ENCODE measurements around the gene CREG1. TPM values are rescaled to one million over a fixed set of nuclear protein-coding genes. Genes with fewer than 3 reads are reported as not detected.

CREG1 gene
- total and polyA plus RNA-seq, 10 donors, result 40.8 to 364 (median 184) TPM

- Histone ChIP-seq H3K27ac (peak overlapping the region in 4 of 8 donors; percentile 10 to 60 (median 54)), H3K4me1 (peaks cover 0 to 74% (median 27%) of the 10 kb centered on the region in 6 donors)
Measured at GRCh38 chr1:167541610-167542009, 12.0 kb downstream of the CREG1 start.

DNA sequence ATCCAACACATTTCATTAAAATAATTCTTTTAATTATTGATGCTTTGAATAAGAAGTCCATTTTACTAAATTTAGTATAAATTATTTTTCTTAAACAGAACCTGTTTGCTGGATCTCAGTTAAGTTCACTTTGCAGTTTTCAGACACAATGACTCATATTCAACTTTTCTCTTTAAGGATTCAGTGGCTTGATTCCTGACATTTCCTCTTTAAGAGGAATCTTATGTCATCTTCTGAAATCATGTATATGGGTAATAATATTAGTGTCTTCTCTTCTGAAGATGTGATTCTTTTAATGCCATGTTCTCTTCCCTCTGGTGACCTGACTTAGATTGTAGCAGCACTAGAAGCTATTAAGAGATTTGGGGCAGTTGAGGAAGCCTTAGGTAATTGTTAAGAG, 12.6 kb downstream of the CREG1 start:
- Histone ChIP-seq H3K27me3 (replicated peaks in 1 of 7) (no peaks in the 10 kb centered on the region), H3K9me3 (no peaks in the 10 kb centered on the region), H3K4me1 (peaks cover 0 to 72% (median 27%) of the 10 kb centered on the region in 6 donors), H3K4me3 (no peak overlapping the region), H3K36me3 (peaks cover 0 to 48% (median 20%) of the 10 kb centered on the region in 6 donors), H3K27ac (peak overlapping the region in 1 of 8 donors; percentile 56)
- intact Hi-C loops (cut with DNase I; ENCODE audit: low total_unique reads), result no loop called here
- TF ChIP-seq POLR2A (IDR thresholded peaks at IDR 0.05) (no peak), CTCF (IDR thresholded peaks at IDR 0.05 in 8 of 11, conservative IDR thresholded peaks at IDR 0.05 in 3 of 11) (no peak), POLR2AphosphoS5 (IDR thresholded peaks at IDR 0.05) (no peak)
- no peak for DNase-seq

More at GRCh38 chr1:167541610-167542009, 12.0 kb downstream of the CREG1 start:
- no peak for DNase-seq
- Histone ChIP-seq H3K4me3 (no peak overlapping the region), H3K36me3 (peaks cover 0 to 54% (median 22%) of the 10 kb centered on the region in 6 donors), H3K27me3 (replicated peaks in 1 of 7) (no peaks in the 10 kb centered on the region), H3K9me3 (no peaks in the 10 kb centered on the region)
- intact Hi-C loops (cut with DNase I; ENCODE audit: low total_unique reads), result no loop called here
- TF ChIP-seq POLR2AphosphoS5 (IDR thresholded peaks at IDR 0.05), result no peak
- WGBS, 5 donors, result 0 to 31% (median 0%) methylated on average over 1 of the region's 1 CpG

DNA sequence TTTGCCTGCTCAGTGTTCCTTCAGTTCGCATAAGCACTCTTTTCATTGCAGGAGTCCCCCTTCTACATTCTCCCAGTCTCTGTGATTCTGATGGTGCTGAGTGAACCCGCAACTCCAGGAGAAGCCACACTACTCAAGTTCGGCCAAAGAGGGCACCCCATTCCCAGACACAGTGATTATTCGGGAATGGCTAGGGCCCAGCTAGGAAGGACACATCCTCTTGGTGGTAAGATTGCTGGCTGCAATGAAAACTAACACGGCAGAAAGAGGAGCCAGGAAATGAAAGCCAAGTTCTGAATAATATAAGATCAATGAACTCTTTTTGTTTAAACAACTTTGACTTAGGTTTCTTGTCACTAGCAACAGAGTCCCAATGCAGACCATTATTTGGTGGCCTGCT, 14.9 kb downstream of the CREG1 start:
- no peak overlapping the region for H3K4me3 ChIP-seq
- no peaks in the 10 kb centered on the region for H3K27me3 ChIP-seq (replicated peaks in 1 of 7)
- WGBS, 5 donors, result 46 to 65% (median 58%) methylated on average over 5 of the region's 5 CpGs
- TF ChIP-seq CTCF (IDR thresholded peaks at IDR 0.05 in 8 of 11, conservative IDR thresholded peaks at IDR 0.05 in 3 of 11), result no peak
- DNase-seq, result no peak
- no peaks in the 10 kb centered on the region for H3K9me3 ChIP-seq
- H3K27ac ChIP-seq, result peak overlapping the region in 1 of 8 donors; percentile 7
- intact Hi-C loops (cut with DNase I; ENCODE audit: low total_unique reads), result loop anchor here (5.0 kb wide), 1 partner anchor 96 kb away; no protein-coding TSS in a partner anchor
- H3K4me1 ChIP-seq, result peaks cover 0 to 52% (median 25%) of the 10 kb centered on the region in 6 donors
- H3K36me3 ChIP-seq, result peaks cover 0 to 24% (median 4%) of the 10 kb centered on the region in 6 donors

- intact Hi-C loops (cut with DNase I; ENCODE audit: low total_unique reads), result loop anchor here (5.0 kb wide), 3 partner anchors 132 to 467 kb away; no protein-coding TSS in a partner anchor
- no peak for TF ChIP-seq POLR2A (IDR thresholded peaks at IDR 0.05)
- TF ChIP-seq CTCF (IDR thresholded peaks at IDR 0.05 in 8 of 11, conservative IDR thresholded peaks at IDR 0.05 in 3 of 11), result peak; percentile 48 to 93 (median 85)
- no peaks in the 10 kb centered on the region for H3K9me3 ChIP-seq
- peak; percentile 80 for DNase-seq
- peaks cover 0 to 5% (median 2%) of the 10 kb centered on the region in 6 donors for H3K4me1 ChIP-seq
- no peaks in the 10 kb centered on the region for H3K27me3 ChIP-seq (replicated peaks in 1 of 7)
- H3K36me3 ChIP-seq, result no peaks in the 10 kb centered on the region
- WGBS, 5 donors, result 14 to 38% (median 15%) methylated on average over 5 to 8 of the region's 8 CpGs
- no peak overlapping the region for H3K27ac ChIP-seq
- no peak overlapping the region for H3K4me3 ChIP-seq
Measured at GRCh38 chr1:167533851-167534300, 19.7 kb downstream of the CREG1 start.
